ENCODE measurements around the gene HYAL2.
A peak's percentile ranks its signal among the peaks of the same experiment; 100 is the strongest.

HYAL2 gene

GRCh38 chr3:50268703-50269451 is 53.7 kb downstream of the HYAL2 start, which contains the start of gene SEMA3B:
TSS of gene SEMA3B (plus strand) at chr3:50269147. CDS start at chr3:50269241, 94 bp downstream.
- DNase-seq: peak; percentile 50

- DNase-seq: no peak
Measured at GRCh38 chr3:50268276-50268675, 54.3 kb downstream of the HYAL2 start.

Measured in eye (tissue), 1 donor.